ENCODE data around the gene EHBP1L1. TPM values are rescaled to one million over a fixed set of nuclear protein-coding genes. Genes with fewer than 3 reads are reported as not detected.

Gene EHBP1L1
- polyA plus RNA-seq, 1 donor from 2014 or later: 18.3 TPM

GRCh38 chr11:65553301-65554001, 22.4 kb upstream of the EHBP1L1 start (continued):
- TF ChIP-seq CTCF (IDR thresholded peaks at IDR 0.05; ENCODE audit: poor library complexity, severe bottlenecking) (no peak), RAD21 (conservative IDR thresholded peaks at IDR 0.05) (no peak)

- TF ChIP-seq CTCF (IDR thresholded peaks at IDR 0.05; ENCODE audit: poor library complexity, severe bottlenecking) (no peak), RAD21 (conservative IDR thresholded peaks at IDR 0.05) (no peak), SMC3 (conservative IDR thresholded peaks at IDR 0.05; ENCODE audit: poor library complexity) (no peak), MXI1 (conservative IDR thresholded peaks at IDR 0.05; ENCODE audit: poor library complexity, severe bottlenecking) (no peak), EP300 (conservative IDR thresholded peaks at IDR 0.05; ENCODE audit: poor library complexity, severe bottlenecking) (no peak), TAF1 (IDR thresholded peaks at IDR 0.05; ENCODE audit: low read depth) (no peak), POLR2AphosphoS5 (IDR thresholded peaks at IDR 0.05) (no peak), EZH2 (IDR thresholded peaks at IDR 0.05; ENCODE audit: borderline replicate concordance, insufficient read depth, low read length, poor library complexity, severe bottlenecking) (no peak), REST (IDR thresholded peaks at IDR 0.05; ENCODE audit: borderline replicate concordance) (no peak)
- no peaks in the 10 kb centered on the region for H4K20me1 ChIP-seq (ENCODE audit: insufficient read depth)
- H3K4me3 ChIP-seq (ENCODE audit: low read length): no peak overlapping the region
- H3K9me2 ChIP-seq (ENCODE audit: insufficient read depth, low read length): no peaks in the 10 kb centered on the region
- H3K27ac ChIP-seq (ENCODE audit: low read length): no peak overlapping the region
- no peak overlapping the region for H2AFZ ChIP-seq (ENCODE audit: low read depth, low read length)
- H3K9me3 ChIP-seq (ENCODE audit: low read length): no peaks in the 10 kb centered on the region
- no peak overlapping the region for H3K9ac ChIP-seq (ENCODE audit: low read length)
- H3K36me3 ChIP-seq (ENCODE audit: insufficient read depth, low read length): no peaks in the 10 kb centered on the region
- no peaks in the 10 kb centered on the region for H3K79me2 ChIP-seq (replicated peaks; ENCODE audit: insufficient read depth, low read length)
- no peaks in the 10 kb centered on the region for H3K27me3 ChIP-seq (ENCODE audit: insufficient read depth, low read depth, low read length)
- no peak overlapping the region for H3K4me2 ChIP-seq (ENCODE audit: low read length)
- no peaks in the 10 kb centered on the region for H3F3A ChIP-seq (ENCODE audit: insufficient read depth, low read length, poor library complexity, severe bottlenecking)
These were observed 21.6 kb upstream of the EHBP1L1 start for GRCh38 chr11:65554057-65554818.

Measured in neural cell (in vitro differentiated cells).